ENCODE data around the gene TMEM9. TPM values are rescaled to one million over a fixed set of nuclear protein-coding genes. Genes with fewer than 3 reads are reported as not detected.

Gene TMEM9
- total RNA-seq, 1 experiment from 2014 or later = 69.7 TPM

- intact Hi-C loops (cut with micrococcal nuclease; ENCODE audit: unreplicated experiment) = loop anchor here (10.0 kb wide), 1 partner anchor 556 kb away; no protein-coding TSS in a partner anchor
- Histone ChIP-seq H3K27me3 (replicated peaks; ENCODE audit: insufficient read depth, low read depth, low read length, poor library complexity) (no peaks in the 10 kb centered on the region), H3K4me1 (ENCODE audit: insufficient read depth, low read length, poor library complexity, severe bottlenecking) (peaks cover 8% of the 10 kb centered on the region), H3K9me3 (ENCODE audit: low read depth, low read length, poor library complexity, severe bottlenecking) (no peaks in the 10 kb centered on the region), H3K36me3 (ENCODE audit: insufficient read depth, low read length, poor library complexity, severe bottlenecking) (no peaks in the 10 kb centered on the region), H3K4me3 (ENCODE audit: low read depth, low read length, poor library complexity, severe bottlenecking) (no peak overlapping the region), H3K27ac (ENCODE audit: low read depth, low read length, poor library complexity, severe bottlenecking) (no peak overlapping the region)
- no peak for DNase-seq (ENCODE audit: low spot score)
- ChIA-PET CTCF (no interaction called here), POLR2A (ENCODE audit: low non-redundant PET) (no interaction called here)
- TF ChIP-seq EZH2 (IDR thresholded peaks at IDR 0.05; ENCODE audit: borderline replicate concordance, low read depth, low read length, poor library complexity, severe bottlenecking) = no peak
- no peak for TF ChIP-seq CTCF (conservative IDR thresholded peaks at IDR 0.05; ENCODE audit: low read depth, low read length)
- no TSS peak for BruUV-seq (replicated peaks)
Observed at GRCh38 chr1:201111156-201111555, 43.1 kb downstream of the TMEM9 start.

GRCh38 chr1:201110616-201111015, 43.7 kb downstream of the TMEM9 start:
- ChIA-PET POLR2A (ENCODE audit: low non-redundant PET) (no interaction called here), CTCF (no interaction called here)
- BruUV-seq (replicated peaks) = no TSS peak
- Histone ChIP-seq H3K4me1 (ENCODE audit: insufficient read depth, low read length, poor library complexity, severe bottlenecking) (peaks cover 8% of the 10 kb centered on the region), H3K36me3 (ENCODE audit: insufficient read depth, low read length, poor library complexity, severe bottlenecking) (no peaks in the 10 kb centered on the region), H3K27me3 (replicated peaks; ENCODE audit: insufficient read depth, low read depth, low read length, poor library complexity) (no peaks in the 10 kb centered on the region), H3K4me3 (ENCODE audit: low read depth, low read length, poor library complexity, severe bottlenecking) (no peak overlapping the region), H3K9me3 (ENCODE audit: low read depth, low read length, poor library complexity, severe bottlenecking) (no peaks in the 10 kb centered on the region), H3K27ac (ENCODE audit: low read depth, low read length, poor library complexity, severe bottlenecking) (no peak overlapping the region)
- no peak for DNase-seq (ENCODE audit: low spot score)
- TF ChIP-seq CTCF (conservative IDR thresholded peaks at IDR 0.05; ENCODE audit: low read depth, low read length) (no peak), EZH2 (IDR thresholded peaks at IDR 0.05; ENCODE audit: borderline replicate concordance, low read depth, low read length, poor library complexity, severe bottlenecking) (no peak)
- intact Hi-C loops (cut with micrococcal nuclease; ENCODE audit: unreplicated experiment) = loop anchor here (10.0 kb wide), 1 partner anchor 556 kb away; no protein-coding TSS in a partner anchor

- POLR2A ChIA-PET (ENCODE audit: low non-redundant PET) = no interaction called here
- CTCF ChIA-PET = no interaction called here
Observed at GRCh38 chr1:201110138-201110537, 44.1 kb downstream of the TMEM9 start.

More at GRCh38 chr1:201110138-201110537, 44.1 kb downstream of the TMEM9 start:
- intact Hi-C loops (cut with micrococcal nuclease; ENCODE audit: unreplicated experiment) = loop anchor here (10.0 kb wide), 1 partner anchor 555 kb away; no protein-coding TSS in a partner anchor
- Histone ChIP-seq H3K9me3 (ENCODE audit: low read depth, low read length, poor library complexity, severe bottlenecking) (no peaks in the 10 kb centered on the region), H3K27ac (ENCODE audit: low read depth, low read length, poor library complexity, severe bottlenecking) (no peak overlapping the region), H3K36me3 (ENCODE audit: insufficient read depth, low read length, poor library complexity, severe bottlenecking) (no peaks in the 10 kb centered on the region), H3K4me1 (ENCODE audit: insufficient read depth, low read length, poor library complexity, severe bottlenecking) (peaks cover 4% of the 10 kb centered on the region), H3K4me3 (ENCODE audit: low read depth, low read length, poor library complexity, severe bottlenecking) (no peak overlapping the region), H3K27me3 (replicated peaks; ENCODE audit: insufficient read depth, low read depth, low read length, poor library complexity) (no peaks in the 10 kb centered on the region)
- no peak for DNase-seq (ENCODE audit: low spot score)
- BruUV-seq (replicated peaks) = no TSS peak
- TF ChIP-seq EZH2 (IDR thresholded peaks at IDR 0.05; ENCODE audit: borderline replicate concordance, low read depth, low read length, poor library complexity, severe bottlenecking) (no peak), CTCF (conservative IDR thresholded peaks at IDR 0.05; ENCODE audit: low read depth, low read length) (no peak)

All from A673 (cell line).